Neutrophil (primary cell): ENCODE data around the gene TMOD4.

Source experiments
- H3K27ac ChIP-seq: fragments of 200-600 bp; sonication (generic); 2 replicates; pipeline ENCODE4 v1.5.1; 2016; ENCODE audit warnings: mild to moderate bottlenecking, moderate library complexity
- H3K27me3 ChIP-seq: fragments of 200-600 bp; sonication (generic); 2 replicates; pipeline ENCODE4 v1.6.0; 2016; ENCODE audit warnings: mild to moderate bottlenecking
- H3K36me3 ChIP-seq: fragments of 200-600 bp; sonication (generic); 2 replicates; pipeline ENCODE4 v1.5.1; 2017
- H3K4me1 ChIP-seq, 2 experiments: fragments of 200-600 bp in 1 of 2; sonication (generic) in 1 of 2; 1 replicate in 1 of 2; 2 replicates in 1 of 2; pipeline versions ENCODE4 v1.5.1 to v1.6.1; 2013 to 2016; ENCODE audit warnings: low read depth in 1 of 2, low read length in 1 of 2, mild to moderate bottlenecking in 1 of 2, moderate library complexity in 1 of 2; ENCODE audit not compliant: control insufficient read depth in 1 of 2, insufficient read depth in 1 of 2
- H3K4me3 ChIP-seq, 2 experiments: fragments of 200-600 bp in 1 of 2; sonication (generic) in 1 of 2; 1 replicate in 1 of 2; 2 replicates in 1 of 2; pipeline ENCODE4 v1.5.1; 2013 to 2016; ENCODE audit warnings: low read depth in 1 of 2, low read length in 1 of 2, mild to moderate bottlenecking in 1 of 2, moderate library complexity in 1 of 2
- H3K9me3 ChIP-seq: fragments of 200-600 bp; sonication (generic); 2 replicates; pipeline ENCODE4 v1.5.1; 2016
- CTCF ChIP-seq: fragments of 200-600 bp; sonication (generic); IDR thresholded peaks from 2 replicates; pipeline ENCODE4 v1.5.1; 2016; ENCODE audit warnings: antibody characterized with exemption

TMOD4 gene

GRCh38 chr1:151167116-151167515 lies 8.7 kb downstream of the TMOD4 start:
- Histone ChIP-seq H3K27me3 (no peaks in the 10 kb centered on the region), H3K4me1 (peaks cover 27% of the 10 kb centered on the region in 2 experiments), H3K36me3 (peaks cover 85% of the 10 kb centered on the region), H3K4me3 (peak overlapping the region; percentile 84 to 89), H3K9me3 (no peaks in the 10 kb centered on the region), H3K27ac (peak overlapping the region; percentile 88)
- no peak for TF ChIP-seq CTCF

- Histone ChIP-seq H3K27ac (peak overlapping the region; percentile 88), H3K27me3 (no peaks in the 10 kb centered on the region), H3K9me3 (no peaks in the 10 kb centered on the region), H3K4me1 (peaks cover 30 to 33% of the 10 kb centered on the region in 2 experiments), H3K36me3 (peaks cover 84% of the 10 kb centered on the region), H3K4me3 (peak overlapping the region; percentile 84 to 89)
- no peak for TF ChIP-seq CTCF
Measured at GRCh38 chr1:151166505-151166956, 9.2 kb downstream of the TMOD4 start.

GRCh38 chr1:151165738-151166504 lies 9.9 kb downstream of the TMOD4 start, which contains the start of the genes LYSMD1 and SCNM1:
LYSMD1 (minus strand) TSS chr1:151165902; CDS start chr1:151165258, 644 bp downstream.
SCNM1 (plus strand) TSS chr1:151166144; CDS start chr1:151166153, 9 bp downstream.
- H3K27ac ChIP-seq, result peak within 1 kb of the TSS; percentile 88
- peaks cover 84% of the 10 kb centered on the region for H3K36me3 ChIP-seq
- H3K4me1 ChIP-seq, result peaks cover 36% of the 10 kb centered on the region in 2 experiments
- H3K9me3 ChIP-seq, result no peaks in the 10 kb centered on the region
- no peaks in the 10 kb centered on the region for H3K27me3 ChIP-seq
- peak; percentile 81 for TF ChIP-seq CTCF
- H3K4me3 ChIP-seq, result peak within 1 kb of the TSS; percentile 84 to 89

- Histone ChIP-seq H3K9me3 (no peaks in the 10 kb centered on the region), H3K27me3 (no peaks in the 10 kb centered on the region), H3K4me3 (peak overlapping the region; percentile 84 to 89), H3K36me3 (peaks cover 84% of the 10 kb centered on the region), H3K27ac (peak overlapping the region; percentile 88), H3K4me1 (peaks cover 42 to 43% of the 10 kb centered on the region in 2 experiments)
- TF ChIP-seq CTCF, result no peak
Measured at GRCh38 chr1:151165281-151165737, 10.5 kb downstream of the TMOD4 start.

- H3K27me3 ChIP-seq, result no peaks in the 10 kb centered on the region
- TF ChIP-seq CTCF, result no peak
- H3K9me3 ChIP-seq, result no peaks in the 10 kb centered on the region
- H3K4me1 ChIP-seq, result peaks cover 47 to 48% of the 10 kb centered on the region in 2 experiments
- H3K27ac ChIP-seq, result peak overlapping the region; percentile 88
- H3K4me3 ChIP-seq, result peak overlapping the region; percentile 84 to 89
- H3K36me3 ChIP-seq, result peaks cover 81% of the 10 kb centered on the region
Measured at GRCh38 chr1:151164732-151165280, 11.0 kb downstream of the TMOD4 start.
